ENCODE data around the gene RPS6KA2. TPM values are rescaled to one million over a fixed set of nuclear protein-coding genes. Genes with fewer than 3 reads are reported as not detected.

RPS6KA2 gene
- total RNA-seq, 1 experiment from 2014 or later = 12.3 TPM

DNA sequence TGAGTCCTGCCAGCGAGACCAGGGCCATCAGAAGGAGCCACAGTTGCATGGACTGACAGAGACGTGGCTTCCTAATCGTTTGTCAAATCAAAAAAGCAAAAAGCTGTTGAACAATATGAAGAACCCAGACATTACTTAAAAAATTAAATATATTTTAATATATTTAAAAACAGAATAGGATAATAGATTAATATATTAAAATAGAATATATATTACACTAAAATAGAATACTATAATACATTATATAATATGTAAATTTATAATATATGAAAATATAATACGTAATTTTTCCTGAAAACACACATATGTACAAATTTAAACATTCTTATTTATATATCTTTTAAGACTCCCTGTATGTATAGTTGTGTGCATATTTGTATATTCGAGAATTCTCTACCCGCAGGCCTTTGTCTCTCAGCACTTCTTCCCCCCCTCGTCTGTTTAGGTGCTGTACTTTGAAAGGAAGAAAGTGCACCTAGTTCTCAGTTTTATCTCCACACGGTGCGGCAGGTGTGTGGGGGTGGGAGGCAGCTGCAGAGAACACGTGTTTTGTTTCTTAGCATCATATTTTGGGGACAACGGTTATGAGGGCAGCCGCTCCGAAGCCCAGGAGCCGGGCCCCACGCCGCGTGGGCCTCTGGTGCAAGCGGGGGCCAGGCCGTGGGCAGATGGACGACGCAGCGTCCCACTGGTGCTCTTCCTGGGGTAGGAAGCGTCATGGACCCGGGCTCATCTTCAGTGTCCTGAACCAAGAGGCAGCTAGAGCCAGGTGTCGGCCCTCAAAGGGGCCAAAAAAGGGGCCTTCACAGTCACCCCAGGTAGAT is 172.1 kb downstream of the RPS6KA2 start:
- no peak overlapping the region for H3K27ac ChIP-seq (ENCODE audit: insufficient read length, low read depth, low read length)
- Mint-ChIP-seq H3K4me3 (no peak overlapping the region), H3K9me3 (peaks cover 12 to 13% of the 10 kb centered on the region in 2 experiments; a peak in 4 of 5 replicates), H3K27ac (no peak overlapping the region), H3K27me3 (ENCODE audit: low read depth) (no peaks in the 10 kb centered on the region), H3K36me3 (ENCODE audit: insufficient read depth in 1 of 3, low read depth in 3 of 3) (peaks cover 31 to 44% (median 41%) of the 10 kb centered on the region in 3 experiments), H3K4me1 (no peaks in the 10 kb centered on the region)
- no peak overlapping the region for H4K8ac ChIP-seq (replicated peaks; ENCODE audit: insufficient read length, low read depth, low read length)
- no peak overlapping the region for H4K91ac ChIP-seq (ENCODE audit: insufficient read length, low read depth, low read length)
- no peak overlapping the region for H2BK20ac ChIP-seq (ENCODE audit: low read depth, low read length, poor library complexity, severe bottlenecking)
- H4K5ac ChIP-seq (ENCODE audit: insufficient read length, low read depth, low read length) = no peak overlapping the region
- no peak overlapping the region for H3K4me2 ChIP-seq (ENCODE audit: insufficient read depth, insufficient read length, low read length)
- TF ChIP-seq, protein P1, sequence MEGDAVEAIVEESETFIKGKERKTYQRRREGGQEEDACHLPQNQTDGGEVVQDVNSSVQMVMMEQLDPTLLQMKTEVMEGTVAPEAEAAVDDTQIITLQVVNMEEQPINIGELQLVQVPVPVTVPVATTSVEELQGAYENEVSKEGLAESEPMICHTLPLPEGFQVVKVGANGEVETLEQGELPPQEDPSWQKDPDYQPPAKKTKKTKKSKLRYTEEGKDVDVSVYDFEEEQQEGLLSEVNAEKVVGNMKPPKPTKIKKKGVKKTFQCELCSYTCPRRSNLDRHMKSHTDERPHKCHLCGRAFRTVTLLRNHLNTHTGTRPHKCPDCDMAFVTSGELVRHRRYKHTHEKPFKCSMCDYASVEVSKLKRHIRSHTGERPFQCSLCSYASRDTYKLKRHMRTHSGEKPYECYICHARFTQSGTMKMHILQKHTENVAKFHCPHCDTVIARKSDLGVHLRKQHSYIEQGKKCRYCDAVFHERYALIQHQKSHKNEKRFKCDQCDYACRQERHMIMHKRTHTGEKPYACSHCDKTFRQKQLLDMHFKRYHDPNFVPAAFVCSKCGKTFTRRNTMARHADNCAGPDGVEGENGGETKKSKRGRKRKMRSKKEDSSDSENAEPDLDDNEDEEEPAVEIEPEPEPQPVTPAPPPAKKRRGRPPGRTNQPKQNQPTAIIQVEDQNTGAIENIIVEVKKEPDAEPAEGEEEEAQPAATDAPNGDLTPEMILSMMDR (conservative IDR thresholded peaks at IDR 0.05) = no peak
- no peak overlapping the region for H2BK12ac ChIP-seq (ENCODE audit: insufficient read length, low read depth, low read length)
- H2AK5ac ChIP-seq (ENCODE audit: insufficient read length, low read length) = no peak overlapping the region
- H3T11ph ChIP-seq (ENCODE audit: low read length) = no peak overlapping the region
- no peaks in the 10 kb centered on the region for H3K23me2 ChIP-seq (ENCODE audit: insufficient read length, low read depth, low read length, poor library complexity, severe bottlenecking)
- DNase-seq = no peak
- no peak overlapping the region for H2BK120ac ChIP-seq (ENCODE audit: low read depth, low read length, poor library complexity, severe bottlenecking)
- no peak overlapping the region for H2BK5ac ChIP-seq (ENCODE audit: insufficient read length, low read length)
- H3K4ac ChIP-seq (ENCODE audit: low read depth, low read length) = no peak overlapping the region
- H3K79me1 ChIP-seq (ENCODE audit: insufficient read depth, low read depth, low read length, poor library complexity, severe bottlenecking) = no peaks in the 10 kb centered on the region
- no peak overlapping the region for H3K9ac ChIP-seq (ENCODE audit: extremely low read depth, insufficient read length, low read length)
- H3K27me3 ChIP-seq (ENCODE audit: insufficient read depth, low read length) = no peaks in the 10 kb centered on the region
- no peaks in the 10 kb centered on the region for H3K9me3 ChIP-seq (ENCODE audit: control insufficient read depth, low read depth, low read length)
- no peak overlapping the region for H2BK15ac ChIP-seq (ENCODE audit: low read depth, low read length)
- H3K18ac ChIP-seq (ENCODE audit: insufficient read length, low read depth, low read length) = no peak overlapping the region
- no peak overlapping the region for H2AFZ ChIP-seq (ENCODE audit: low read length)
- no CpG with 5 or more reads among the region's 25 CpGs for WGBS (ENCODE audit: extremely low coverage, insufficient read length, low lambda C conversion rate)
- no peaks in the 10 kb centered on the region for H3K4me1 ChIP-seq (ENCODE audit: insufficient read depth, low read length)
- H3K23ac ChIP-seq (ENCODE audit: insufficient read length, low read depth, low read length) = no peak overlapping the region
- no peak overlapping the region for H3K56ac ChIP-seq (ENCODE audit: insufficient read length, low read depth, low read length)
- H3K14ac ChIP-seq (ENCODE audit: insufficient read depth, low read length) = no peak overlapping the region
- peaks cover 5% of the 10 kb centered on the region for H4K20me1 ChIP-seq (ENCODE audit: control insufficient read depth, insufficient read depth, insufficient read length)
- H3K79me2 ChIP-seq (ENCODE audit: insufficient read depth, low read length) = no peaks in the 10 kb centered on the region
